H7 (cell line): Measurements from ENCODE around the gene DDX6. TPM values are rescaled to one million over a fixed set of nuclear protein-coding genes. Genes with fewer than 3 reads are reported as not detected.
"Not testable (repeated sequence)": the region's sequence is repeated elsewhere in the genome, so short reads cannot be mapped to it uniquely, and the experiment has no call there.

Experiments
- DNase-seq: peaks from one replicate; pipeline ENCODE4 v3.0.0; 2012
- H3K27me3 ChIP-seq: 2 replicates; pipeline ENCODE4 v1.6.0; 2011; ENCODE audit warnings: mild to moderate bottlenecking, low read length; ENCODE audit not compliant: control insufficient read depth, insufficient read depth
- H3K36me3 ChIP-seq: replicated peaks from 2 replicates; pipeline ENCODE4 v1.5.1; 2011; ENCODE audit warnings: low read length; ENCODE audit not compliant: control insufficient read depth, insufficient read depth
- H3K4me3 ChIP-seq: 2 replicates; pipeline ENCODE4 v1.5.1; 2011; ENCODE audit warnings: low read depth, mild to moderate bottlenecking, control low read depth, low read length, moderate library complexity; ENCODE audit not compliant: insufficient read depth
- total RNA-seq: library from RNA; depleted of rRNA; stranded (reverse); fragments of >200 nt; shearing (Covaris generic); gene quantifications from 2 replicates; pipeline ENCODE4 v1.2.3, GENCODE V29; 2014

The DDX6 gene
- total RNA-seq, 1 experiment from 2014 or later = 72.1 TPM

DNA sequence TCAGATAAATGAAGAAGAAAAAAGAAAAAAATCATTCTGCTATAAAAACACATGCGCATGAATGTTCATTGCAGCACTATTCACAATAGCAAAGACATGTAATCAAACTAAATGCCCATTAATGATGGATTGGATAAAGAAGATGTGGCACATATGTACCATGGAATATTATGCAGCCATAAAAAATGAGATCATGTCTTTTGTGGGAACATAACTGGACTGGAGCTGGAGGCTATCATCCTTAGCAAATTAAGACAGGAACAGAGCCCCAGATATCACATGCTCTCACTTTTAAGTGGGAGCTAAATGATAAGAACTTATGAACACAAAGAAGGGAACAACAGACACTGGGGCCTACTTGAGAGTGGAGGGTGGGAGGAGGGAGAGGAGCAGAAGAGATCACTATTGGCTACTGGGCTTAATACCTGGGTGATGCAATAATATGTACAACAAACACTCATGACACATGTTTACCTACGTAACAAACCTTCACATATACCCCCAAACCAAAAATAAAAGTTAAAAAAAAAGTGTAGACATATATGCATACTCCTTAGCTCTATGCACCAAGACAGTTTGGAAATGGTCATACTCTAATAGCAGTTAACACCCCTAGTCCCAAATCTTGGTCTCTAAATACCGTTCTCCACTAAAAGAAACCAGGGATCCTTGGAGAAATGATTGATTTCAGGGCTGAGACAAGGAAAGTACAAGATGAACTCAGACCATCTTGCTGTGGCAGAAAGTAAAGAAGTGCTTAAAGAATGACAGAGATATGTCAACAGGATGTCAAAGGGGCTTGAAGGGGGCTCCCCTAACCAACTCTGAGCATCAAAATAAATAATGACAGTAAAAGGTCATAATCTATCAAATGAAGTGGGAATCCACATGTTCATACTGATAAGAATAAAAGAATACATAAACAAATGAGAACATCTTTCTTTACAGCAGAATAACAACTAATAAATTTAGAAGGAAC lies 17.1 kb upstream of the DDX6 start:
- no peaks in the 10 kb centered on the region for H3K36me3 ChIP-seq
- no peaks in the 10 kb centered on the region for H3K27me3 ChIP-seq
- H3K4me3 ChIP-seq = no peak overlapping the region
- DNase-seq = no peak

GRCh38 chr11:118806400-118806799 lies 15.4 kb upstream of the DDX6 start:
- no peak for DNase-seq
- no peak overlapping the region for H3K4me3 ChIP-seq
- no peaks in the 10 kb centered on the region for H3K27me3 ChIP-seq
- H3K36me3 ChIP-seq = no peaks in the 10 kb centered on the region

DNA sequence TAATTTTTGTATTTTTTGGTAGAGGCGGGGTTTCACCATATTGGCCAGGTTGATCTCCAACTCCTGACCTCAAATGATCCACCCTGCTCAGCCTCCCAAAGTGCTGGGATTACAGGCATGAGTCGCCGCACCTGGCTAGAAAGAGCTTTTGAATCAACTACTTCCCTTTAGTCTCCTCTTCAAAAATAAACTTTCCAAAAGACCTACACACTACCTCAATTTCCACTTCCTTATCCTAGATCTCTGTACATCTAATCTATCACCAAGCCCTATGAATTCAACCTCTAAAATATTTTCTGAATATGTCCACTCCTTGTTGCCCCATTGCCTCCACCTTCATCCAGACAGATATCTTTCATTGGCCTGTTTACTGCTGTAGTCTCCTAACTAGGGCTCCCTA lies 13.1 kb upstream of the DDX6 start:
- Histone ChIP-seq H3K36me3 (no peaks in the 10 kb centered on the region), H3K27me3 (no peaks in the 10 kb centered on the region), H3K4me3 (no peak overlapping the region)
- no peak for DNase-seq

DNA sequence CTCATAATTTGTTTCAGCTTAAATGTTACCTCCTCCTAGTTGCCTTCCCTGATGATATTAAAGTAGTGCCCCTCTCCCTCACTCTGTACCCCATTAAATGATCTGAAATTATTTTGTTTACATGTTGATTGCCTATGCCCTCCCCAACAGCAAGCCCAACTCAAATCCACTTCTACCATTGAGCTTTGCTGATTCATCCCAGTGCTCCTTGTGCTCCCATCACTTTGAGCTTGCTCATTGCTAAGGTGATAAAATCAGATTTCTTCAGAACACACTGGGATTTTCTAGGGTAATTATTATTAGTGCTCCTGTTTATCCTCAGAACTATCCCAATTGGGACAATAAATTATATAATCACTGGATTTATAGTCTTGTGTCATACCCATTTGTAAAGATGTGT lies 8.4 kb upstream of the DDX6 start:
- no peak for DNase-seq
- no peaks in the 10 kb centered on the region for H3K36me3 ChIP-seq
- no peak overlapping the region for H3K4me3 ChIP-seq
- H3K27me3 ChIP-seq = no peaks in the 10 kb centered on the region

GRCh38 chr11:118797510-118797909 lies 6.5 kb upstream of the DDX6 start:
- Histone ChIP-seq H3K4me3 (no peak overlapping the region), H3K36me3 (no peaks in the 10 kb centered on the region), H3K27me3 (no peaks in the 10 kb centered on the region)
- DNase-seq = no peak

DNA sequence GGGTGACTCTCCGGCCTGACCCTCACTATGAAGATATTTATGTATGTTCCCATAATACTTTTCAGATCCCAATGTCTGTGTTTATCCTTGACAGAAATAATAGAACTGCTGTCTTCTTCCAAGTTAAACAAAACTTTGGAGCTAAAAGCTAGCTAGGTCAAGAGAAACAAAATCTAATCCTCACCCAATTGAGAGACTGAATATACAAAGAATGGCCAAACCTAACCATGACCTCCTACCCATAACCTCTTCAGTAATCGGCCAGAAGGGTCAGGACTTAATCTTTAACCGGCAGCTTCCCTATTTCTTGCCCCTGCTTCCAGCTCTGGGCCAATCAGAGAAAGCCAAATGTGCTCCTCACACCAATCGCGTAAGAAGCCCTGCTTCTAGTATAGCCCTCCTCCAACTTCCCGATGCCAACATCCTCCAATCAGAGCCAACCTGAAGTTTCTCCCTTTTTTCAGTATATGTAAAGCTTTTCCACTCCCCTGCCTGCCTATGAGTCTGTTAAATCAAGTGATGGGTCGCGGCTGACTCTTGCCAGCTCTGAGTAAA lies 1.7 kb upstream of the DDX6 start:
- Histone ChIP-seq H3K4me3 (peak overlapping the region; percentile 85), H3K36me3 (no peaks in the 10 kb centered on the region), H3K27me3 (no peaks in the 10 kb centered on the region)
- DNase-seq = peak; percentile 91

DNA sequence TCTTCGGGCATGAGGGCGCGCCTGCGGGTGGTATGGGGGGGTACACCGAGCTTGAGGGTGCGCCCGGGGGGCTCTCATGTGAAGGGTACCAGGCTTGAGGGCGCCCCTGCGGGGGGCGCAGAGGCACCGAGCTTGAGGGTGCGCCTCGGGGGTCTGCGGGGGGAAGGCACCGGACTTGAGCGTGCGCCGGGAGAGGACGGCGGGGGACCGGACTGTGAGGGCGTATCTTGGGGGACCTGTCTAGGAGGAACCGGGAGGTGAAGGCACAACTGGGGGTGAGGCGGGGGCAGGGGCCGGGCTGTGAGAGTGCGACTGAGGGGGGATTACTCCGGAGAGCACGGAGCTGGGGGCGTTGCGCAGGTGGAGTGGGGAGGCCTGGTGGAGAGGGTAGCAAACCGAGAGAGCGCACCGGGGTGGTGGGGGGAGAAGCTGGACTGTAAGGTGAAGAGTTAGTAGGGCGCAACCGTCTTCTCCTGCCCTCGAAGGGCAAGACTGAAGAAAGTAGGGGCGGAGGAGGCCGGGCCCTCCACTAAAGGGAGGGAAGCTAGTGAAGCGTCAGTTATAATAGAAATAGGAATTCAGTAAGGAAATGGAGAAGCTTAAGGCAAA lies 1.1 kb upstream of the DDX6 start:
- Histone ChIP-seq H3K27me3 (no peaks in the 10 kb centered on the region), H3K4me3 (peak overlapping the region; percentile 85), H3K36me3 (no peaks in the 10 kb centered on the region)
- peak; percentile 78 for DNase-seq

DNA sequence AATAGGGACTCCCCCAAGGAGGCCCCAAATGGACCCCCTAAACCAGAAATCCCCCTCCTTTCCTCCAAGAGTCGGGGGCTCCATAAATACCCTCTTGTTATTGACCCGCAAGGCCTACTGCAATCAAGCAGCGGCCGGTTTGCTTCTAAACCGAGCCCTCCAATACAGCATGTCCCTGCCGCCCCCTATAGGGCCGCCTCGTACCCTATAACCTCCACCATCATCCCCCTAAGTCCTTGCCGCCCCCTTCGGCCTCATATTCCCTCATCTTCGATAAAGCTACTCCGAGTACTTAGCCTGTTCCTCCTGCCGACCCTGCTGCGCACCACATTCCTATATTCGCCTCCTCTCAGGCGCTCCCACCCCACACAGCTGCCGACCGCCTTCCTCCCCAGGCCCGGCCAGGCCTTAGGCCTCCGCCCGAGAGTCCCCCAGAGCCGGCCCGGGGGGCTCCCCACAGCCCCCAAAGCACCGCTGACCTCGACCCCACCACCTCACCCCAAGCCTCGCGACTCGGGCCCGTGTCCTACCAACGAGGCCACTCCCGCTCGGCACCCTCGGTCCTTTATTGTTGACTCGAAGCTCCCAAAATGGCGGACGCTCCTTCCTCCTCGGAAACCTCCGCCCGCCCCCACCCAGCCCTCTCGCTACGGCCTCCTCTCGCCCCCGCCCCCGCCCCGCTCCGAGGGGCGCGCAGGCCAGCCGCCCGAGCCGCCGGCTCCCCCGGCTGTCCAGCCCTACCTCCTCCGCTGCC lies 430 bp downstream of the DDX6 start:
- Histone ChIP-seq H3K36me3 (peaks cover 3% of the 10 kb centered on the region), H3K27me3 (no peaks in the 10 kb centered on the region), H3K4me3 (peak overlapping the region; percentile 85)
- DNase-seq = peak; percentile 78

DNA sequence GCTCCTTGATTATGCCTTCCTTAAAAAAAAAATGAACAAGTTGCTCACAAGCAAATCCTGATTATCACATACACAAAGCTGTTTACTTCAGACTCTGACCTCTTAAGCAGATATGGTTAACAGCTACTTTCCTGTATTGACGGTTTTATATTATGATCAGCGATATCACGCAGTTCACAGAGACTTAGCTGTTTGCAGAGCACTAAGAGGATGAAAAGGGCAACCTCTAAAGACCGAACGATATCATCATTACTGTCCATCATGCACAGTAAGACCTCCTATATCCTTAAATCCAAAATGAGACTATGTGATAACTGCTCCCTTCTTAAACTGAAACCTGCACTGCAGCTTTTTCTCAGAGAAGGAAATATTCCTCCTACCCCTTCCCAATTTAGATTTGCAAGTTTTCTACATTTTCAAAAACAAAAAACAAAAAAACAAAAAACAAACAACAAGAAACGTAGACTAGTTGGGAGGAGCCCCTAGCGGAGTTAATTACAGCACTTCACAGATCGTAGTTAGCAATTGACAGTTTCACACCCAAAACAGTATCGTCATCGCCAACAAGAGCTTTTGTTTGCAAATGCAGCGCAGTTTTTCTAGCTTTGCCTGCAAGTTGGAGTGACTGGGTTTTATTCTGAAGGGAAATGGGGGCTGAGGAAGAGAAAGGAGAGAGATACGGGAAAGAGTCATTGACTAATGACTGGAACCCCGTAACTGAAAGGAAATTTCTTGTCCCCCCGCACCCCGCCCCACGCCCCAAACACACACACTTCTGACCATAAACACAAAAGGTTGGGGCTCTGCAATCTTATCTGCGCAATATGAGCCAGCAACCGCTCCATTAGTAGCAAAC lies 1.2 kb downstream of the DDX6 start:
- DNase-seq = peak; percentile 37
- Histone ChIP-seq H3K4me3 (peak overlapping the region; percentile 85), H3K36me3 (peaks cover 3% of the 10 kb centered on the region), H3K27me3 (no peaks in the 10 kb centered on the region)

DNA sequence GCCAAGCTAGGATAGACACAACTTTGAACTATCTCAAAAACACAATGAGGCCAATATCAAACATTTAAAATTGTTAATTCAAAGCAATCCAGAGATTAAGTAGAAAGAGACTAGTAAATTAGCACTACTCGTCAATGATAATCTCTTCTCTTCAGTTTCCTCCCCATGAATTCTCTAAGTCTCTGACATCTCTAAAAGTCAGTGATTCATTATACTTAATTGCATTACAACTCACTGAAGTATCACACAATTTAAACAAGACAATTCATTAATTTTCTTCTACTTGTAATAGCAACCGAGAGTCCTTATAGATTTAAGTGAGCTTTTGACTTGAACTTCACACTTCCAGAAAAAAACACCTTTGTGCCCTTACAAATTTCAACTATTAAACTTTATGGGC lies 4.3 kb downstream of the DDX6 start:
- Histone ChIP-seq H3K36me3 (peaks cover 4% of the 10 kb centered on the region), H3K27me3 (no peaks in the 10 kb centered on the region), H3K4me3 (no peak overlapping the region)
- no peak for DNase-seq

GRCh38 chr11:118785362-118785761 lies 5.6 kb downstream of the DDX6 start:
- Histone ChIP-seq H3K4me3 (no peak overlapping the region), H3K27me3 (no peaks in the 10 kb centered on the region), H3K36me3 (peaks cover 7% of the 10 kb centered on the region)
- DNase-seq = no peak

- no peak for DNase-seq
- H3K36me3 ChIP-seq = peaks cover 10% of the 10 kb centered on the region
- H3K27me3 ChIP-seq = no peaks in the 10 kb centered on the region
- H3K4me3 ChIP-seq = no peak overlapping the region
Measured at GRCh38 chr11:118783724-118784495, 7.1 kb downstream of the DDX6 start.

- H3K36me3 ChIP-seq = peaks cover 14% of the 10 kb centered on the region
- not testable (repeated sequence) for H3K4me3 ChIP-seq, DNase-seq, H3K27me3 ChIP-seq
Measured at GRCh38 chr11:118783324-118783723, 7.6 kb downstream of the DDX6 start.
